Esophagus squamous epithelium (tissue), 4 donors: ENCODE data around the gene ATP11A.

Experiments
- CTCF ChIP-seq, 6 experiments: fragments of 450-650 bp in 4 of 6; fragments of 200-600 bp in 2 of 6; sonication (generic) in 2 of 6; IDR thresholded peaks; one replicate each; pipeline ENCODE4 v1.5.1; 2016 to 2019; ENCODE audit warnings: antibody characterized with exemption in 6 of 6, mild to moderate bottlenecking in 4 of 6, moderate library complexity in 4 of 6
- POLR2A ChIP-seq, 4 donors: fragments of 450-650 bp; IDR thresholded peaks; one replicate each; pipeline ENCODE4 v1.6.1; 2017; ENCODE audit warnings: antibody characterized with exemption in 4 of 4, mild to moderate bottlenecking in 4 of 4, moderate library complexity in 3 of 4

GRCh38 chr13:112825071-112825470, 135.2 kb downstream of the ATP11A start:
- TF ChIP-seq CTCF (IDR thresholded peaks at IDR 0.05) (no peak), POLR2A (IDR thresholded peaks at IDR 0.05) (no peak)
